ENCODE measurements around the gene PKIB. TPM values are rescaled to one million over a fixed set of nuclear protein-coding genes. Genes with fewer than 3 reads are reported as not detected.

PKIB gene
- total and polyA plus RNA-seq, 2 donors (not counting 3 experiments of a cell fraction or from before 2014, with no cell fraction given): not detected

GRCh38 chr6:122766256-122766655 lies 156.1 kb downstream of the PKIB start:
- dilution Hi-C loops (cut with MboI; ENCODE audit: extremely low pct_ligation_motif_present, low sequenced_read_pairs): no loop called here

More at GRCh38 chr6:122766256-122766655, 156.1 kb downstream of the PKIB start:
- Histone ChIP-seq H2AFZ (ENCODE audit: low read depth, low read length) (no peak overlapping the region), H3K79me2 (ENCODE audit: control insufficient read depth, insufficient read depth, low read length) (no peaks in the 10 kb centered on the region), H3K4me3 (replicated peaks in 1 of 3; ENCODE audit: insufficient read depth in 1 of 3, low read depth in 1 of 3, low read length in 3 of 3) (no peak overlapping the region), H3K36me3 (ENCODE audit: control insufficient read depth in 2 of 2, extremely low read depth in 1 of 2, insufficient read depth in 2 of 2, low read length in 2 of 2) (no peaks in the 10 kb centered on the region), H3K27me3 (ENCODE audit: control insufficient read depth in 2 of 2, insufficient read depth in 2 of 2, low read length in 2 of 2) (no peaks in the 10 kb centered on the region), H3K27ac (ENCODE audit: insufficient read depth, low read depth, low read length) (no peak overlapping the region), H3K4me1 (ENCODE audit: control insufficient read depth, extremely low read depth, insufficient read depth, low read length) (no peaks in the 10 kb centered on the region), H3K4me2 (ENCODE audit: insufficient read depth, low read length) (no peak overlapping the region), H3K9me3 (replicated peaks; ENCODE audit: control insufficient read depth, insufficient read depth, low read length) (no peaks in the 10 kb centered on the region), H3K9ac (replicated peaks; ENCODE audit: extremely low read depth, insufficient read depth, low read length) (no peak overlapping the region), H3K9me1 (replicated peaks; ENCODE audit: control insufficient read depth, extremely low read depth, insufficient read depth, low read length) (no peaks in the 10 kb centered on the region), H4K20me1 (replicated peaks; ENCODE audit: control insufficient read depth, extremely low read depth, insufficient read depth, low read length) (no peaks in the 10 kb centered on the region)
- POLR2A ChIA-PET: no interaction called here
- intact Hi-C loops (cut with micrococcal nuclease): no loop called here
- no TSS peak for BruUV-seq (replicated peaks)
- FAIRE-seq (no peak), DNase-seq (ENCODE audit: low read depth, low spot score) (no peak)
- TF ChIP-seq, protein P1, sequence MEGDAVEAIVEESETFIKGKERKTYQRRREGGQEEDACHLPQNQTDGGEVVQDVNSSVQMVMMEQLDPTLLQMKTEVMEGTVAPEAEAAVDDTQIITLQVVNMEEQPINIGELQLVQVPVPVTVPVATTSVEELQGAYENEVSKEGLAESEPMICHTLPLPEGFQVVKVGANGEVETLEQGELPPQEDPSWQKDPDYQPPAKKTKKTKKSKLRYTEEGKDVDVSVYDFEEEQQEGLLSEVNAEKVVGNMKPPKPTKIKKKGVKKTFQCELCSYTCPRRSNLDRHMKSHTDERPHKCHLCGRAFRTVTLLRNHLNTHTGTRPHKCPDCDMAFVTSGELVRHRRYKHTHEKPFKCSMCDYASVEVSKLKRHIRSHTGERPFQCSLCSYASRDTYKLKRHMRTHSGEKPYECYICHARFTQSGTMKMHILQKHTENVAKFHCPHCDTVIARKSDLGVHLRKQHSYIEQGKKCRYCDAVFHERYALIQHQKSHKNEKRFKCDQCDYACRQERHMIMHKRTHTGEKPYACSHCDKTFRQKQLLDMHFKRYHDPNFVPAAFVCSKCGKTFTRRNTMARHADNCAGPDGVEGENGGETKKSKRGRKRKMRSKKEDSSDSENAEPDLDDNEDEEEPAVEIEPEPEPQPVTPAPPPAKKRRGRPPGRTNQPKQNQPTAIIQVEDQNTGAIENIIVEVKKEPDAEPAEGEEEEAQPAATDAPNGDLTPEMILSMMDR (IDR thresholded peaks at IDR 0.05; ENCODE audit: extremely low read depth in 1 of 2, insufficient read depth in 1 of 2, low read depth in 1 of 2, low read length in 2 of 2): no peak
- TF ChIP-seq GATA2 (IDR thresholded peaks at IDR 0.05; ENCODE audit: insufficient read depth, insufficient read length, low read depth, low read length): no peak
- TF ChIP-seq POLR2AphosphoS5 (IDR thresholded peaks at IDR 0.05; ENCODE audit: insufficient read depth, low read depth, low read length): no peak
- TF ChIP-seq MYC (IDR thresholded peaks at IDR 0.05; ENCODE audit: low read depth, low read length): no peak
- TF ChIP-seq JUN (IDR thresholded peaks at IDR 0.05; ENCODE audit: borderline replicate concordance, insufficient read depth, insufficient read length, low read depth): no peak
- no peak for TF ChIP-seq EZH2 (IDR thresholded peaks at IDR 0.05; ENCODE audit: borderline replicate concordance, low read depth, low read length, severe bottlenecking)
- CTCF ChIA-PET: no interaction called here

Measured in endothelial cell of umbilical vein (primary cell).